ENCODE results near the gene SLC36A1. TPM values are rescaled to one million over a fixed set of nuclear protein-coding genes. Genes with fewer than 3 reads are reported as not detected.
A peak's percentile ranks its signal among the peaks of the same experiment; 100 is the strongest.
"Not testable (repeated sequence)": the region's sequence is repeated elsewhere in the genome, so short reads cannot be mapped to it uniquely, and the experiment has no call there.

The SLC36A1 gene
- polyA plus RNA-seq, 1 donor: 11.2 TPM

DNA sequence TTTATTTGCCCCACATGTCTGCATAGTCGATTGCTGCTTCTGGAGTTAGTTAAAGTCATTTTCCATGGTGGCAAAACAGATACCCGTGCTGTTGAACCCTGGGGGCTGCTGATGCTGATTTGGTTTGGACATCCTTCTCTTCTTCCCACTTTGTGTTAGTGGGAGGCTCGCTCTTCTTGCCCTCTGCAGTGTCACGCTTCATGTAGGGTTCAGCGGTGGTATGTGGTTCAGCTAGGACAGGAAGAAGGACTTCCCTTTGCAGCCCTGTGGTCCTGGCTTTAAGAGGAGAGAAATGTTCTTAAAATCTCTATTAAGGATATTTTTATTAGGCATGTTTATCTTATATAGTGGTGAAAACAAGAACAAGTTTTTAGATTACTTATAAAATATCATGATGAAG lies 36.2 kb downstream of the SLC36A1 start:
- DNase-seq: no peak

DNA sequence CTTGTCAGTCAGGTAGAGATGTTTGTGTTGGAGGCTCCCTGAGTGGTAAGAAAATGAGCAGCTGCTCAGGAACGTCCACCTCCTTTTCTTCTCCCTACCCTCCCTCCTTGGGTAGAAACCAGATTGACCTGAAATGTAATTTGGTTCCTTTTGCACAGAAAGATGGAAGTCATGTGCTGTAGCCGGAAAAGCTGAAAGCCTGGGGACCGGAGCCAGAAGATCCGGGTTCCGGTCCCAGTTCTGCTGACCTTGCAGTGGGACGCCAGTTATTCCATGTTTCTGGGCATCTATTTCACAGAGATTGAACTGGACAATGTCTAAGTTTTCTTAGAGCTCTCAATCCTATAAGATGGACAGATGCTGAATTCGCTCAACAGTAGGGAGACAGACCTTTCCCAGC lies 40.1 kb downstream of the SLC36A1 start:
- no peak for DNase-seq

GRCh38 chr5:151490627-151491026 lies 43.2 kb downstream of the SLC36A1 start:
- DNase-seq: peak; percentile 3

DNA sequence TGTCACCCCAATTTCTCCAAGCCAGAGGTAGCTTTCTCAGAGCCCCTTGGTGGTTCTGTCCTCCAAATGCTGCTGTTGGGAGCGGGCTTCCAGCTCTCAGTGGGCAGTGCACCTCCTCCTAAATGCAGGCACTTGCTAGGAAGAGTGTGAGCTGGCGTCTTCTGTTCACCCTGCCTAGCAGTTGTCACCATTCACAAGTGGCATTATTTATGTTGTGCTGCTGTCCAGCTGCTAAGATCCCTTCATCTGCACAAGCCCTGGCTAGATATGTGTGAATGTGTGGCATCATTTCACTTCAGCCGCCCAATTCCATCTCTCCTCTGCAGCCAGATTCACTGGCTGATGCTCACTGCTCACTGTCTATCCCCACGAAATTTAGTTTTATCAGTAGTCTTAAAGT lies 43.7 kb downstream of the SLC36A1 start:
- peak; percentile 3 for DNase-seq

DNA sequence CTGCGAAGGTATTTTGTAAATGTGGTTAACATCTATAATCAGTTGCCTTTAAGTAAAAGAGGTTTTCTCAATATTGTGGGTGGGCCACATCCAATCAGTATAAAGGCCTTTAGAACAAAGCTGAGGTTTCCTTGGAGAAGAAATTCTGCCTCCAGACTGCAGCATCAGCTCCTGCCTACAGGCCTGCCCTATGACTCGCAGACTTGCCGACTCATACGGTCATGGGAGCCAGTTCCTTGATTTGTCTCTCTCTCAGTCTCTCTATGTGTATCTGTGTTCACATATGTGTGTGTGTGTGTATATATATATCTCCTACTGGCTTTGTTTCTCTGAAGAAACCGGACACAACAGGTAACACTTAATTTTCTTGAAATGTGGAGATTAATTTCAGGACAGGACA lies 45.3 kb downstream of the SLC36A1 start:
- no peak for DNase-seq

GRCh38 chr5:151493665-151494064 lies 46.3 kb downstream of the SLC36A1 start:
- no peak for DNase-seq

DNA sequence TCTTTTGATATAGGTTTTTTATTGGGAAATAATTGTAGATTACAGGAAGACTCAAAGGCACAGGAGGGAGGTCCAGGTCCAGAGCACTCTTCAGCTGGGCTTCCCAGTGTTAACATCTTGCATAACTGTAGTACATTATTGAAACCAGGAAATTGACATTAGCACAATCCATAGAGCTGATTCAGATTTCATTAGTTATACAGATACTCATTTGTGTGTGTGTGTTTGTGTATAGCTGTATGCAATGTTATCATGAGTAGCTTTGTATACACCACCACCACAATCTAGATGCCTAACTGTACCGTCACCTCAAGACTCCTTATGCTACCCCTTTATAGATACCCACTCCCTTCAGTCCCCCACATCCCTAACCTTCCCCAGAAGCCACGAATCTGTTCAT lies 47.9 kb downstream of the SLC36A1 start:
- no peak for DNase-seq

DNA sequence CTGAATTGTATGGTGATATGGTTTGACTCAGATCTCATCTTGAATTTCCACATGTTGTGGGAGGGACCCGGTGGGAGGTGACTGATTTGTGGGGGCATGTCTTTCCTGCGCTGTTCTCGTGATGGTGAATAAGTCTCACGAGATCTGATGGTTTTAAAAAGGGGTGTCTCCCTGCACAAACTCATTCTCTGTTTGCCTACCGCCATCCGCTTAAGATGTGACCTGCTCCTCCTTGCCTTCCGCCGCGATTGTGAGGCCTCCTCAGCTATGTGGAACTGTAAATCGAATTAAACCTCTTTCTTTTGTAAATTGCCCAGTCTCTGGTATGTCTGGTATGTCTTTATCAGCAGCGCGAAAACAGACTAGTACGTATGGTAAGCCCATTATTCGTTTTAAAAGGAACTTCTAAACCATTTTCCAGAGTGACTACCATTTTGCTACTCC lies 48.7 kb downstream of the SLC36A1 start:
- no peak for DNase-seq

DNA sequence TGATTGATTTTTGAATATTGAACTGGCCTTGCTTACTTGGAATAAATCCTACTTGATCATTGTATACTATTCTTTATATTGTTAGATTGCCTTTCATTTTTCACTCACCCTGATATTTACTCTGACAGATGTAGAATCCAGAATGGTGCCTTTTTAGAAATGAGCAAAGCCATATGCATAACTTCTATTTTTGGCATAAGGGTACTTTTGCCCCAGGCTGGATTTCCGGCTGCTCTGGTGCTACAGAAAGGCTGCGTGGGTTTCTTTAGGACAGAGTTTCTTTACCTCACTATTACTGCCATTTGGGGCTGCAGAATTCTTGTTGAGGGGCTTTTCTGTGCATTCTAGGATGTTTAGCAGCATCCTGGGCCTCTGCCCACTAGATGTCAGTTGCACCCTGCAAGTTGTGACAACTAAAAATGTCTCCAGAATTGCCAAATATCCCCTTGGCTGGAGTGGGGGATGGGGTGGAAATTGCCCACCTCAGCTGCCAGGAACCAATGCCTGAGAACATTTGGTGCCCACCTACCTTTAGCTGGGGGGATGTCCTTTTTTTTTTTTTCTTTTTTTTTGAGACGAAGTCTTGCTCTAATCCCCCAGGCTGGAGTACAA lies 50.1 kb downstream of the SLC36A1 start:
- DNase-seq: no peak

DNA sequence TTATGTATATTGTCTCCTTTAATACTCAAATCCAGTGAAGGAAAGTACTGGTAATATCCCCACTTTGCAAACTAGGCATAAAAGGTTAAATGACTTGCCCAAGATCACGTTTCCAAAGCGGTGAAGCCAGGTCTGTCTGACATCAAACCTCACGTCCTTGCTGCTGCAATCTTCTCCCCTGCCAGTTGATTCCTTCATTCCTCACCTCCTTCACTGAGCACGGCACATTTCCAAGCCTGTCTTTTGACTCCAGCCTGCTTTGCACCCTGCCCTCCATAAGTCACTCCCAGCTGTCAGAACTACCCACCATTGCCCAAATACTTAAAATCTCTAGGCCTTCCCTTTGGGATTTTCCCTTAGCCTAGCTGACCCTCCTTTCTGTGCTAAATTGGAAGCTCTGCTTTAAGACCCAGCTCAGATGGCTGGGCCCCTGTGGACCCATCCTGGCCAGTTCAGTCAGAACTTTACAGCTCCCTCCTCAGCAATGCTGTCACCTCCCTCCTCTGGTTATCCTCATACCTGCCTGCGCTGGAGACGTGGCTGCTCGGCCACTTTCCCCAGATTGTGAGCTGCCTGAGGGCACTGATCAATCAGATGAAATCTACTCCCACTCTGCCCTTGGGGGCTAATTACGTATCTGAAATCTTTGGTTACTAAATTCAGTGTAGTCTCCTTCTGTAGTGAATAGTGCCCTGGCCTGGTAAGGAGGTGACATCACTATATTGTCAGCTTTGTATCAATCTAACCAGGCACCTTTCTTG lies 51.2 kb downstream of the SLC36A1 start:
- DNase-seq: no peak

- DNase-seq: no peak
These were observed 52.2 kb downstream of the SLC36A1 start for GRCh38 chr5:151499501-151500035.

GRCh38 chr5:151504006-151504405 lies 56.6 kb downstream of the SLC36A1 start:
- no peak for DNase-seq

- DNase-seq: not testable (repeated sequence)
These were observed 60.9 kb downstream of the SLC36A1 start for GRCh38 chr5:151508308-151508707.

- no peak for DNase-seq
These were observed 61.8 kb downstream of the SLC36A1 start for GRCh38 chr5:151509231-151509630.

DNA sequence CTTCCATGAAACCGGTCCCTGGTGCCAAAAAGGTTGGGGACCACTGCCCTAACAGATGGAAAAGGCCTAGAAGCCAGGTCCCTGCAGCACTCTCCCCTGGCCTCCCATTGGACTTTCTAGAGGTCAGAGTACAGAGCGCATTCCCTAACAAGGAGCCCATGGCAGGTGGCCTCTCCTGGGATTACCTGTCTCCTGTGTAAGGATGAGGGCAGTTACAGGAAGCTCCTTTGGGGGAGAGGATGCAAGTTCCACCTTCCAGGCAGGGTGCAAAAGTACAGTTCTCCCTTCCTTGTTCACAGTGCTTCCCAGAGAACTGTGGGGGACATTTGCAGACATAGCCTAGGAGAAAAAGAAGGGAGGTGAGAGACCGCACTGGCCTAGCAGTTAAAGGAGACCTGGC lies 62.4 kb downstream of the SLC36A1 start:
- no peak for DNase-seq

- no peak for DNase-seq
These were observed 69.9 kb downstream of the SLC36A1 start for GRCh38 chr5:151517122-151517920.

GRCh38 chr5:151520294-151520693 lies 72.9 kb downstream of the SLC36A1 start:
- DNase-seq: no peak

DNA sequence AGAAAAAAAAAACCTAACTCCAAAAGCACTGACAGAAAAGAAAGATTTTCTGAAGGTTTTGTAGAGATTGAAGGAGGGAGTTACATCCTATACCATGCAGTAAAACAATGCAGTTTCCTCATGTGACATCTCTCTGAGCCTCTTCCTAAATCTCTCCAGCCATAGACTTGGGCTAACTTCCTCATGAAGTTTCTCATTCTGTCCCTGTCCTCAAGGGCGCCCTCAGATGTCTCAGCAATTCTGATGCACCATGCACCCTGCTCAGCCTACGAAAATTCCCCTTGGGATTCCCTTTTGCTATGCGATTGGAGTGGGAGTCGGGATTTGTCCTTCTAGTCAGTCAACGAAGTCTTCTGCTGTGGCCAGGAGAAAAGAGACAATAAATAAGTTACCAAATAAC lies 74.8 kb downstream of the SLC36A1 start:
- no peak for DNase-seq

- DNase-seq: no peak
These were observed 75.9 kb downstream of the SLC36A1 start for GRCh38 chr5:151523335-151523734.

- no peak for DNase-seq
These were observed 80.8 kb downstream of the SLC36A1 start for GRCh38 chr5:151528153-151528552.

DNA sequence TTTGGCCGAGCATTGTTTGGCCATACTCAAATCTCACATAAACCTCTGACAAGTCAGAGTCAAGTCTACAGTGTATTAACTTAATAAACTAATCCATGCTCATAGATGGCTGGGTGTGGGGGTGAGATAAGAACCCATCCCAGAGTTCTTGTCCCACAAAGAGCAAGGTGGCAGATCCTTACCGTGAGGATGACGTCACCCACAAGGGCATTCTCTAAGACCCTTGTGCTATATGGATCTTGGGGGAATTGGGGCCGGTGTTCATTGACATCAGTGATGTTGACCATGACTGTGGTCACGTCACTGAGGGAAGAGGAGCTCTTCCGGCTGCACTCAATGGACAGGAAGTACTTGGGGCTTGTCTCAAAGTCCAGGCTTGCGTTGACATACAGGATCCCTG lies 81.6 kb downstream of the SLC36A1 start:
- DNase-seq: no peak

- DNase-seq: no peak
These were observed 84.2 kb downstream of the SLC36A1 start for GRCh38 chr5:151531581-151531980.

DNA sequence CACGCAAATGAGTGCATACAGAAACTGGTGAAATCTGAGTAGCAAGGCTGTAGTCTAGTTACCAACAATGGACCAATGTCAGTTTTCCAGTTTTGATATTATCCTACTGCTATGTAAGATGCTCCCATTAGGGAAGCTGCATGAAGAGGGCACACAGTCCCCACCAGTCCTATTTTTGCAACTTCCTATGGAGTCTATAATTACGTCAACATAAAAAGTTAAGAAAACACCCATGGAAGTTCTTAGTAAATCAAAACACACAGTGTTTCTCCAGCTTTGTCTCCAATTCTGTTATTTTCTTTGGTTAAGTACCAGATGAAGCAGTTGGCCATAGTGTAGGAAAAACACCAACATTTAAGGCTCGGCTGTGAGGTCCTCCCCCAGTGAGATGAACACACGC lies 85.0 kb downstream of the SLC36A1 start:
- no peak for DNase-seq

Measured in left kidney (tissue), 2 donors.